SK-N-SH (cell line): ENCODE data around the gene CAGE1. TPM values are rescaled to one million over a fixed set of nuclear protein-coding genes. Genes with fewer than 3 reads are reported as not detected.

ENCODE experiments used
- CTCF ChIA-PET: fragments of 300-600, 350-600 bp; formaldehyde crosslinking; extraction: SDS; loops from one replicate; lab custom pipeline; 2021; lab: Yijun Ruan, JAX
- POLR2A ChIA-PET: fragments of 350-600 bp; sonication (Branson Sonifier 250); formaldehyde crosslinking; extraction: SDS; loops from one replicate; lab custom pipeline; 2020; ENCODE audit warnings: antibody characterized with exemption, inconsistent platforms; lab: Yijun Ruan, JAX
- DNase-seq: peaks from one replicate; pipeline ENCODE4 v3.0.0; 2012
- H2AFZ ChIP-seq: fragments of 200-600 bp; sonication (generic); 2 replicates; pipeline ENCODE4 v1.8.1; 2016; ENCODE audit warnings: antibody characterized with exemption, mild to moderate bottlenecking, low read depth
- H3F3A ChIP-seq: fragments of 200-600 bp; sonication (generic); replicated peaks from 2 replicates; pipeline ENCODE3; 2016; ENCODE audit warnings: antibody characterized with exemption, mild to moderate bottlenecking; ENCODE audit not compliant: insufficient read depth
- H3K27ac ChIP-seq, 2 experiments: fragments of 200-500 bp in 1 of 2; fragments of 200-600 bp in 1 of 2; sonication (Bioruptor generic) in 1 of 2; sonication (generic), shearing (Covaris generic) in 1 of 2; 2 replicates each; pipeline versions ENCODE4 v1.5.1 to v1.6.1; 2014 to 2016; ENCODE audit warnings: low read depth in 2 of 2, inconsistent platforms in 1 of 2, low read length in 1 of 2, mild to moderate bottlenecking in 1 of 2, mixed read lengths in 1 of 2
- H3K27me3 ChIP-seq: fragments of 200-600 bp; sonication (generic), shearing (Covaris generic); 2 replicates; pipeline ENCODE4 v1.6.1; 2016; ENCODE audit warnings: mixed run types; ENCODE audit not compliant: insufficient read depth
- H3K36me3 ChIP-seq, 2 experiments: fragments of 200-500 bp in 1 of 2; fragments of 200-600 bp in 1 of 2; sonication (Bioruptor generic) in 1 of 2; sonication (generic) in 1 of 2; replicated peaks in 1 of 2; 2 replicates each; pipeline versions ENCODE3 to v1.5.1; 2014 to 2016; ENCODE audit warnings: low read length in 1 of 2, mild to moderate bottlenecking in 1 of 2; ENCODE audit not compliant: insufficient read depth in 2 of 2, control insufficient read depth in 1 of 2
- H3K4me1 ChIP-seq, 2 experiments: fragments of 200-500 bp in 1 of 2; fragments of 200-600 bp in 1 of 2; sonication (Bioruptor generic) in 1 of 2; sonication (generic), shearing (Covaris generic) in 1 of 2; 2 replicates each; pipeline versions ENCODE4 v1.5.1 to v1.6.1; 2014 to 2016; ENCODE audit warnings: low read depth in 1 of 2, low read length in 1 of 2, mixed run types in 1 of 2; ENCODE audit not compliant: insufficient read depth in 2 of 2, control insufficient read depth in 1 of 2
- H3K4me2 ChIP-seq: fragments of 200-600 bp; sonication (generic), shearing (Covaris generic); 2 replicates; pipeline ENCODE4 v1.6.1; 2017; ENCODE audit warnings: mixed run types
- H3K4me3 ChIP-seq, 2 experiments: fragments of 200-500 bp in 1 of 2; fragments of 200-600 bp in 1 of 2; sonication (Bioruptor generic) in 1 of 2; sonication (generic), shearing (Covaris generic) in 1 of 2; 2 replicates each; pipeline versions ENCODE4 v1.5.1 to v1.8.1; 2014 to 2016; ENCODE audit warnings: low read depth in 2 of 2, inconsistent platforms in 1 of 2, low read length in 1 of 2, mild to moderate bottlenecking in 1 of 2, mixed read lengths in 1 of 2, moderate library complexity in 1 of 2
- H3K79me2 ChIP-seq: fragments of 200-600 bp; sonication (generic); 2 replicates; pipeline ENCODE4 v1.8.1; 2017; ENCODE audit warnings: mild to moderate bottlenecking; ENCODE audit not compliant: insufficient read depth
- H3K9ac ChIP-seq: fragments of 200-600 bp; sonication (generic); 2 replicates; pipeline ENCODE4 v1.6.1; 2017; ENCODE audit warnings: mixed run types
- H3K9me2 ChIP-seq: fragments of 200-600 bp; sonication (generic); 2 replicates; pipeline ENCODE4 v1.6.1; 2017; ENCODE audit warnings: mixed run types
- H3K9me3 ChIP-seq: fragments of 200-600 bp; sonication (generic); 2 replicates; pipeline ENCODE4 v1.6.1; 2017; ENCODE audit warnings: mixed run types, mild to moderate bottlenecking, moderate library complexity
- H4K20me1 ChIP-seq: fragments of 200-600 bp; sonication (generic); 2 replicates; pipeline ENCODE4 v1.6.1; 2017; ENCODE audit warnings: mild to moderate bottlenecking, mixed run types; ENCODE audit not compliant: insufficient read depth
- CHD2 ChIP-seq: fragments of 150-350 bp; IDR thresholded peaks from 2 replicates; pipeline ENCODE4 v1.6.1; 2018; ENCODE audit warnings: low read length; ENCODE audit not compliant: partially characterized antibody
- ELF1 ChIP-seq: IDR thresholded peaks from 2 replicates; pipeline ENCODE4 v1.4.0; 2012
- EZH2phosphoT487 ChIP-seq: fragments of 200-600 bp; sonication (generic); IDR thresholded peaks from 2 replicates; pipeline ENCODE4 v1.6.1; 2017; ENCODE audit warnings: low read depth, mixed run types, mild to moderate bottlenecking, antibody characterized with exemption, moderate library complexity, borderline replicate concordance
- FOSL2 ChIP-seq: IDR thresholded peaks from 2 replicates; pipeline ENCODE4 v1.4.0; 2012; ENCODE audit warnings: low read depth, mild to moderate bottlenecking, moderate library complexity, borderline replicate concordance
- JUND ChIP-seq: IDR thresholded peaks from 2 replicates; pipeline ENCODE4 v1.4.0; 2012
- MEF2A ChIP-seq: IDR thresholded peaks from 2 replicates; pipeline ENCODE4 v1.4.0; 2012; ENCODE audit warnings: low read depth, borderline replicate concordance
- NRF1 ChIP-seq: IDR thresholded peaks from 2 replicates; pipeline ENCODE4 v1.6.1; 2012; ENCODE audit warnings: low read depth, mild to moderate bottlenecking, low read length
- RAD21 ChIP-seq: IDR thresholded peaks from 2 replicates; pipeline ENCODE4 v1.6.1; 2012; ENCODE audit warnings: mild to moderate bottlenecking, low read length
- SMC3 ChIP-seq: IDR thresholded peaks from 2 replicates; pipeline ENCODE4 v1.6.1; 2012; ENCODE audit warnings: low read depth, low read length, improper control_type of control experiment
- YY1 ChIP-seq: IDR thresholded peaks from 2 replicates; pipeline ENCODE4 v1.4.0; 2012; ENCODE audit warnings: low read depth, mild to moderate bottlenecking
- WGBS: methylation state at CpG from one replicate; pipeline ENCODE4 v1.1.6; 2017; ENCODE audit warnings: low lambda C conversion rate; 5-methylcytosine and 5-hydroxymethylcytosine counted together
- polyA plus RNA-seq, 3 experiments: library from polyadenylated mRNA; depleted of rRNA; stranded (reverse); fragments of >200 nt; gene quantifications; 2 replicates each; pipeline ENCODE4 v1.2.3, GENCODE V29; 2012
- TF ChIP-seq, protein P1 (sequence below): IDR thresholded peaks from 2 replicates; pipeline ENCODE4 v1.4.0; 2012; ENCODE audit warnings: low read depth
- TF ChIP-seq, protein P2 (sequence below): fragments of 150-350 bp; IDR thresholded peaks from 2 replicates; pipeline ENCODE4 v1.6.1; 2016; ENCODE audit warnings: mild to moderate bottlenecking, low read depth, low read length
- TF ChIP-seq, protein P3 (sequence below): IDR thresholded peaks from 2 replicates; pipeline ENCODE4 v1.4.0; 2012; ENCODE audit warnings: low read depth, borderline replicate concordance

Gene CAGE1
- polyA plus RNA-seq, 1 of the 3 experiments (the other 2 are of a cell fraction), result not detected

DNA sequence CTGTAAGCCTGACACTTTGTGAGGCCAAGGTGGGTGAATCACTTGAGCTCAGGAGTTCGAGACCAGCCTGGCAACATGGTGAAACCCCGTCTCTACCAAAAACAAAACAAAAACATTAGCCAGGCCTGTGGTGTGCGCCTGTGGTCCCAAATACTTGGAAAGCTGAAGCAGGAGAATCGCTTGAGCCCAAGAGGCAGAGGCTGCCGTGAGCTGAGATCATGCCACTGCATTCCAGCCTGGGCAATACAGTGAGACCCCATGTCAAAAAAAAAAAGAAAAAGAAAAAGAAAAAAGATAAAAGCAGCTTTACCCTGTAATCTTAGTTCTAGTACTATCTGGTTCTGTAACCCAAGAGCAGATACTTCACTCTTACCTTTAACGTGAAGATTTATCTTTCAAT is 104.1 kb downstream of the CAGE1 start:
- H3K9me3 ChIP-seq, result no peaks in the 10 kb centered on the region

DNA sequence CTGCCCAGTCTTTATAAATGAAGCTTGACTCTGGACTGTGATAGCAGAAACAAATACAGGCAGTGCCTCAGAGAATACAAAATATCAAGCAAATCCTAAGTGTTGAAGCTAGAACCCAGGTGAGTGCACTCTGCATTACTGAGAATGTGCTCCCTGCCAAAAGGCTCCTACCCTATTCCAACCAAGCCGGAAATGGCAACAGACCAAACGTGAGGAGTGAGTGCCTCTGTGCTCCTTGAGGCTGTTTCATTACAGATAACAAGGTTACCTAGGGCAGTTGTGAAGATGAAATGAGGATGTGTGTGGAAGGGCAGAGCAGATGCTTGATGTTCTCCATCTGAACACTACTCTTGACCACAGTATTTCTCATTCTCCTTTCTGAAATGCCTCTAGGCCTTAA is 105.9 kb downstream of the CAGE1 start:
- no peak overlapping the region for H2AFZ ChIP-seq
- H3K36me3 ChIP-seq, result peaks cover 34 to 38% of the 10 kb centered on the region in 2 experiments
- no peaks in the 10 kb centered on the region for H3K4me1 ChIP-seq
- H3K9me3 ChIP-seq, result no peaks in the 10 kb centered on the region
- no peak overlapping the region for H3K27ac ChIP-seq
- no peak overlapping the region for H3K9ac ChIP-seq
- no peaks in the 10 kb centered on the region for H4K20me1 ChIP-seq
- 81% methylated on average over 2 of the region's 2 CpGs for WGBS
- TF ChIP-seq, protein P1, sequence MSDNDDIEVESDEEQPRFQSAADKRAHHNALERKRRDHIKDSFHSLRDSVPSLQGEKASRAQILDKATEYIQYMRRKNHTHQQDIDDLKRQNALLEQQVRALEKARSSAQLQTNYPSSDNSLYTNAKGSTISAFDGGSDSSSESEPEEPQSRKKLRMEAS, result no peak
- TF ChIP-seq, protein P2, sequence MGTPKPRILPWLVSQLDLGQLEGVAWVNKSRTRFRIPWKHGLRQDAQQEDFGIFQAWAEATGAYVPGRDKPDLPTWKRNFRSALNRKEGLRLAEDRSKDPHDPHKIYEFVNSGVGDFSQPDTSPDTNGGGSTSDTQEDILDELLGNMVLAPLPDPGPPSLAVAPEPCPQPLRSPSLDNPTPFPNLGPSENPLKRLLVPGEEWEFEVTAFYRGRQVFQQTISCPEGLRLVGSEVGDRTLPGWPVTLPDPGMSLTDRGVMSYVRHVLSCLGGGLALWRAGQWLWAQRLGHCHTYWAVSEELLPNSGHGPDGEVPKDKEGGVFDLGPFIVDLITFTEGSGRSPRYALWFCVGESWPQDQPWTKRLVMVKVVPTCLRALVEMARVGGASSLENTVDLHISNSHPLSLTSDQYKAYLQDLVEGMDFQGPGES, result no peak
- TF ChIP-seq NRF1 (no peak), JUND (no peak)
- POLR2A ChIA-PET, result no interaction called here
- no peak overlapping the region for H3K4me3 ChIP-seq
- no peak for DNase-seq
- no peaks in the 10 kb centered on the region for H3F3A ChIP-seq
- H3K4me2 ChIP-seq, result no peak overlapping the region
- H3K27me3 ChIP-seq, result no peaks in the 10 kb centered on the region
- H3K79me2 ChIP-seq, result no peaks in the 10 kb centered on the region
- CTCF ChIA-PET, result interaction anchor here (1.9 to 3.5 kb wide), 2 partner anchors 8 to 332 kb away, joined by 5 to 22 read pairs; no protein-coding TSS in a partner anchor
- no peaks in the 10 kb centered on the region for H3K9me2 ChIP-seq

More for the DNA sequence above, 104.1 kb downstream of the CAGE1 start:
- Histone ChIP-seq H3K4me2 (no peak overlapping the region), H3K79me2 (no peaks in the 10 kb centered on the region)
- 98% methylated on average over 6 of the region's 6 CpGs for WGBS
- TF ChIP-seq MEF2A, result no peak
- TF ChIP-seq YY1, result no peak
- no peak for TF ChIP-seq CHD2
- TF ChIP-seq, protein P3, sequence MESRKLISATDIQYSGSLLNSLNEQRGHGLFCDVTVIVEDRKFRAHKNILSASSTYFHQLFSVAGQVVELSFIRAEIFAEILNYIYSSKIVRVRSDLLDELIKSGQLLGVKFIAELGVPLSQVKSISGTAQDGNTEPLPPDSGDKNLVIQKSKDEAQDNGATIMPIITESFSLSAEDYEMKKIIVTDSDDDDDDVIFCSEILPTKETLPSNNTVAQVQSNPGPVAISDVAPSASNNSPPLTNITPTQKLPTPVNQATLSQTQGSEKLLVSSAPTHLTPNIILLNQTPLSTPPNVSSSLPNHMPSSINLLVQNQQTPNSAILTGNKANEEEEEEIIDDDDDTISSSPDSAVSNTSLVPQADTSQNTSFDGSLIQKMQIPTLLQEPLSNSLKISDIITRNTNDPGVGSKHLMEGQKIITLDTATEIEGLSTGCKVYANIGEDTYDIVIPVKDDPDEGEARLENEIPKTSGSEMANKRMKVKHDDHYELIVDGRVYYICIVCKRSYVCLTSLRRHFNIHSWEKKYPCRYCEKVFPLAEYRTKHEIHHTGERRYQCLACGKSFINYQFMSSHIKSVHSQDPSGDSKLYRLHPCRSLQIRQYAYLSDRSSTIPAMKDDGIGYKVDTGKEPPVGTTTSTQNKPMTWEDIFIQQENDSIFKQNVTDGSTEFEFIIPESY, result no peak
- no peak for TF ChIP-seq EZH2phosphoT487
- no peak for TF ChIP-seq RAD21
- TF ChIP-seq ELF1, result no peak
- TF ChIP-seq NRF1, result no peak
- TF ChIP-seq, protein P1, result no peak
- TF ChIP-seq SMC3, result no peak
- no peak for TF ChIP-seq FOSL2
- TF ChIP-seq, all 33 proteins: peak for 0
- no peaks in the 10 kb centered on the region for H4K20me1 ChIP-seq
- no peak overlapping the region for H3K9ac ChIP-seq
- no peak overlapping the region for H3K27ac ChIP-seq
- ChIA-PET POLR2A (no interaction called here), CTCF (interaction anchor here (3.5 kb wide), 1 partner anchor 10 kb away, joined by 22 read pairs; no protein-coding TSS in a partner anchor)
- no peaks in the 10 kb centered on the region for H3K9me2 ChIP-seq
- no peak overlapping the region for H3K4me3 ChIP-seq
- H3K27me3 ChIP-seq, result no peaks in the 10 kb centered on the region
- no peak overlapping the region for H2AFZ ChIP-seq
- H3K36me3 ChIP-seq, result peaks cover 52 to 55% of the 10 kb centered on the region in 2 experiments
- no peak for DNase-seq
- peaks cover 8% of the 10 kb centered on the region for H3F3A ChIP-seq
- no peaks in the 10 kb centered on the region for H3K4me1 ChIP-seq
